ENCODE measurements around the gene CRADD.

- no peak for TF ChIP-seq CTCF (IDR thresholded peaks at IDR 0.05)
- TF ChIP-seq POLR2A (IDR thresholded peaks at IDR 0.05), result no peak
- TF ChIP-seq EP300 (IDR thresholded peaks at IDR 0.05), result no peak
Measured at GRCh38 chr12:93678779-93679178, 1.6 kb downstream of the CRADD start.
